HG03175 (cell line): ENCODE measurements around the gene LCN10.
"Not testable (repeated sequence)": the region's sequence is repeated elsewhere in the genome, so short reads cannot be mapped to it uniquely, and the experiment has no call there.

Experiments used
- ATAC-seq: cut with Tn5 transposase; IDR thresholded peaks from one replicate; pipeline ENCODE4 v1.9.1; 2021; ENCODE audit warnings: mild to moderate bottlenecking, moderate library complexity; ENCODE audit not compliant: unreplicated experiment

The LCN10 gene

DNA sequence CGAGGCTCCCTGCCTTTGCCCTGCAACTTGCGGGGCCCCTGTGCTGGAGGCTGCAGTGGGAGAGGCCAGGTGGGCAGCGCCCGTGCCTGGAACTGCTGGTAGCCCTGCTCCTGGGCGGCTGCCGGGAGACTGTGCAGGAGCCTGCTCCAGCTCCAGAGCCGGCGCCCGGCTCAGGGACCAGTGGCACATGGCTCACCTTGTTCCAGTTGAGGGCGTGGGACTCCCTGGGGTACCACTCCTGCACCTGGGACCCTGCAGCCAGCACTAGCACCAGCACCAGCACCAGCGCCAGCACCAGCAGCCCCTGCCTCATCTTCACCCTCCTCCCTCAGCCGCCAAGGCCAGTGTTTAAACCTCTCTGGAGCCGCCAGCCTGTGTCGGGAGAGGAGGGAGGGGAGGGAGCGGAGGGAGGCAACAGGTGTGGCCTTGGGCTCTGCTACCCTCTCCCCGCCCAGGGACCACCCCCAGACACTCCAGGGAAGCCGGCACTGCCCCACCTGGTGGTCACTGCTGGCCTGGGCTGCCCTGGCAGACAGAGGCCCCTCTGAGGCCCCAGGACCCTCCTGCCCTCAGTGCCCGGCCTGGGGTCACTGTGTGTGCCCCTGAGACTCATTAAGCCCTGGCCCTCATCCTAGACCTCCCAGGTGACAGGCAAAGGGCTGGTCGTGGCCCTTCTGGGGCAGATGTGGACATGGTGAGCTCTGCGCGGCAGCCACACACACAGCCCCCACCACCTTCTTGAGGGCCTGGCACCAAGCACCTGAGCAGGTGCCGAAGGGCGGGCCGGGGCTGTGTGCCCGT is at the start of gene LCN10:
Gene LCN10 (minus strand): TSS at position 350 of the 801 bp plus-strand sequence. CDS start 37 bp downstream, at position 313.
- no peak for ATAC-seq

DNA sequence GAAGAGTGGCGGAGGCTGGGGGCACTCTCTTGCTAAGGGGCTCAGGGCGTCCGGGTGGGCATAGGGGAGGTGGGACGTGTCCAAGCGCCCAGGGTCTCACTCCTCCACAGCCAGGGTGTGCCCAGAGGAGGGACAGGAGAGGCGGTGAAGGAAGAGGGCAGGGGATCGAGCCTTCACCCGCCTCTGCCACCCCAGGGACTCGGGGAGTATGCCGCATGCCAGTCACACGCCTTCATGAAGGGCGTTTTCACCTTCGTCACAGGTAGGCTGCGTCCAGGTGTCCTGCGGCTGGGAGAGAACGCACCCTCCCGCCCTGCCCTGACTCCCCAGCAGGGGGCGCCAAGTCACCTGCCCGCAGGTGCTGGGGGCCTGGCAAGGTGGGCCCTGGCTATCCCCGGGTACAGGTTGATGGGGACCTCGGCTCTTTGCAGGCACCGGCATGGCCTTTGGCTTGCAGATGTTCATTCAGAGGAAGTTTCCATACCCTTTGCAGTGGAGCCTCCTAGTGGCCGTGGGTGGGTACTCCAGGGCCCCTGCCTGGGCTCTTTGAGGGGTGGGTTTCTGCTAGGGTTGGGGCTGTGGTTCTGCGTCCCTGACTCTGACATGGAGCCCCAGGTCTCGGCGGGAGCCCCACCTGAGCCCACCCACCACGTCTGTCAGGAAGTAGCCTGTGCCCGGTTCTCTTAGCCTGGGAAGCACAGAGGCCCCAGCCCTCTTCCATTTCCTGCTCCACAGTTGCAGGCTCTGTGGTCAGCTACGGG is 49.0 kb upstream of the LCN10 start:
- ATAC-seq: peak; percentile 6

DNA sequence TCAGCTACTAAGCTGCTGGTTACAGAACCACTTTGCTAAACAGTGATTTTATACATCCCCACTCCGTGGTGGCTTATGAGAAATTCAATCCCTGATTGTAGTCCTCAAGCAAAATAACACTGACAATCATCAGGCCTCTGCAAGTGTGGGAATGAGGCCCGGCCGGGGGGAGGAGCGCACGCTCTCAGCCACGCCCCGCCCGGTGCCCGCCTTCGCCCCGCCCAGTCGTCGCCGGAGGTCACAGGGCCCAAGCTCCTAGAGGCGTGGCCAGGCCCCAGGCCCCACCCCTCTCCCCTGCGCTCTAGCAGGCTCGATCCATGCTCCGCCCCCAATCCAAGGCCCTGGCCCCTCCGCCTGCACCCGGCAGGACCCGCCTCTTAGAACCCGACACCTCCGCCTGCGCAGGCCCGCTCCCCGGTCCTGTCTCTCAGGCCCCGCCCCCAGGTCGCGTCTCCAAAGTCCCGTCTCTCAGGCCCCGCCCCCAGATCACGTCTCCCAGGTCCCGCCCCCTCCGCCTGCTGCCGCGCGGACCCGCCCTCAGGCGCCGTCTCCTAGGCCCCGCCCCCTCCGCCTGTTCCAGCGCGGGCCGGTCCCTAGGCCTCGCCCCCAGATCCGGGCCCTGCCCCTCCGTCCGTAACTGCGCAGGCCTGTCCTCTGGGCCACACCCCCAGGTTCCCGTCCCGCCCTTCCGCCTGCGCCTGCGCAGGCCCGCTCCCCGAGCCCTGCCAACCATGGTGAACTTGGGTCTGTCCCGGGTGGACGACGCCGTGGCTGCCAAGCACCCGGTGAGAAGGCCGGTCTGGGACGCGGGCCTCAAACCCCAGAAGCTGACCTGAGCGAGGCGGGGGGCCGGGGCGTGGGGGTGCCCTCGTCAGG is 48.1 kb upstream of the LCN10 start, which contains the start of gene TMEM141:
Gene TMEM141 (plus strand): TSS at position 705 of the 876 bp plus-strand sequence. CDS start 27 bp downstream, at position 732.
- peak; percentile 84 for ATAC-seq

DNA sequence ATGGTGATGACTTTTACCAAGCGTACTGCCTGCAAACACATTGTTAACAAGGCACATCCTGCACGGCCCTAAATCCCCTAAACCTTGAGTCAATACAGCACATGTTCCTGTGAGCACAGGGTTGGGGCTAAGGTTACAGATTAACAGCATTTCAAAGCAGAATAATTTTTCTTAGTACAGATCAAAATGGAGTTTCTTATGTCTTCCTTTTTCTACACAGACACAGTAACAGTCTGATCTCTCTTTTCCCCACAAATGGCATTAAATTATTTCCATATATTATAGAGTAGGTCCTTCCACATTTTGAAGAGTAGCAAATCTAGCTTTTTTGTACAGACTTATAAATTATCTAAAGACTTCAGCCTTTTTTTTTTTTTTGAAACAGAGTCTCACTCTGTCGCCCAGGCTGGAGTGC is 46.8 kb upstream of the LCN10 start:
- ATAC-seq: no peak

DNA sequence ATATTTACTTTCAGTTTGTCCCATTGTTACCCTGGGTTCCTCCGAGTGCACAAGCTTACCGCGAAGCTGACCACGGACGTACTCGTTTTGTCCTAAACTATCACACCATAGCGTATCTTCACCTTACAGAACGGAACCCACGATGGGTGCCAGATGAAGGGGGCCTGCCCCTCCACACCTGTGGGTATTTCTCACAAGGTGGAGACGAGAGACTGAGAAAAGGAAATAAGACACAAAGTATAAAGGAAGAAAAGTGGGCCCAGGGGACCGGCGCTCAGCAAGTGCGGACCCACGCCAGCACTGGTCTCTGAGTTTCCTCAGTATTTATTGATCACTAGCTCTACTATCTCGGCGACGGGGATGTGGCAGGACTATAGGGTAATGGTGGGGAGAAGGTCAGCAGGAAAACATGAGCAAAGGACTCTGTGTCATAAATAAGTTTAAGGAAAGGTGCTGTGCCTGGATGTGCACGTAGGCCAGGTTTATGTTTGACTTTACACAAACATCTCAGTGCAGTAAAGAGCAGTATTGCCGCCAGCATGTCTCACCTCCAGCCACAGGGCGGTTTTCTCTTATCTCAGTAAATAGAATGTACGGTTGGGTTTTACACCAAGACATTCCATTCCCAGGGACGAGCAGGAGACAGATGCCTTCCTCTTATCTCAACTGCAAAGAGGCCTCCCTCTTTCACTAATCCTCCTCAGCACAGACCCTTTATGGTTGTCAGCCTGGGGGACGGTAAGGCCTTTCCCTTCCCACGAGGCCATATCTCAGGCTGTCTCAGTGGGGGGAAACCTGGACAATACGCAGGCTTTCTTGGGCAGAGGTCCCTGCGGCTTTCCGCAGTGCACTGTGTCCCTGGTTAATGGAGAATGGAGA is 46.1 kb upstream of the LCN10 start:
- not testable (repeated sequence) for ATAC-seq

DNA sequence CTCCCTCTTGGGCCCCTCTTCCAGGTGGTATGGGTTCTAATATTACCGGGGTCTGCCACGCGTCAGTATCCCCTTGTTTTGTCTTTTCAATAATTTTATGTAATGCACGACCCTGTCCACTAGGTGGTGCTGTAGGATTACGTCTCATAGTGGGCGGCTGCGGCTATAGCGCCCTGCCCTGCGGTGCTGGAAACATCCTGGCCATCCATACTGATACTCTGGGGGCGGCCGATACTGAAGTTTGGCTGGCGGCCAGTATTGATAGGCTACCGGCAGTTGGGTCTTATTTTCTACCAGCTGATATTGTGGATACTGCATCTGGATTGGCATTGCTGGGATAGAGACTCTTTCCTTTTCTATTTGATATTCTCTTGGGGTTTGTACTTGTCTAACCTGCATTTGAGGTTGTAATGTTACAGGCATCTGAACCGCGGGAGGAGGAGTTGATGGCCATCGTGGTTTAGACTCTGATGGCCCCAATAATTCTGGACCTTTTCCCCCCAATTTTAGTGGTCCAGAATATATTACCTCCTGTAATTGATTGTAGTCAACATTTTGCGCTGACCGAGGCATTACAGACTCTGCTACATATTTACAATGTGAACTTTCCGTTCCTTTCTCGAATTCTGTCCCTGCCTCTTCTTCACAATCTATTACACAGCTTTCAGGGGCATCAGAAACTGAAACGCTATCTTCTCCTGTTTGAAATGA is 45.1 kb upstream of the LCN10 start:
- ATAC-seq: no peak

DNA sequence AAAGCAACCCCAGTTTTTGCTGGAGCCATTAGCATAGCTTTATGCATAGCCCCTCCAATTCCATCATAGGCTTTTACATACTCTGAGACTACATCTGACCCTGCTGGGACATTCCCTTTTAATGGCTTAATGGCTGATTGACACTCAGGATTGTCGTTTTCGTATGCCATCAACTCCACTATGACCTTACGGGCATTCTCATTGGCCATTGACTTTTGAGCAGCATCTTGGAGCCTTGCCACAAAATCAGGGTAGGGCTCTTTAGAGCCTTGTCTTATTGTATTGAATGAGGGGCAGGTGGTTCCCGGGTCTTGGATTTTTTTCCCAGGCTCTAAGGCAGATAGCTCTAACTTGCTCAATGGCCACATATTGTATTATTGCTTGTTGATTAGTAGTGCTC is 44.2 kb upstream of the LCN10 start:
- not testable (repeated sequence) for ATAC-seq

DNA sequence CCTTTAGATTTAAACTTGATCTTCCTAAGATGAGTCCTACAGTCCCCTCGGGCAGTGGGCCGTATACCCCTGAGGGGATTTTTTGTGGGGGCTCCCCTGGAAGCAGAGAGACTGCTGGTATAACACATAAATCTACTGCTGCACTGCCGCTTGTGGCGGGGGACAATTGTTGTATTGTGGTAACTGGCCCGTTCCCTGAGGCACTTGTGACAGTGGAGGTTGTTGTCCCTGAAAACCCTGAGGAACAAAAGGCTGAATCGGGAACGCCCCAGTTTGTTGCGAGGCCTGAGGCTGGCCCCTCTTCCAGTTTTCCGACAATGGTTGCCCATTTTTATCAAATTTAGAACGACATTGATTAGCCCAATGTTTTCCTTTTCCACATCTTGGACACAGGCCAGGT is 43.7 kb upstream of the LCN10 start:
- no peak for ATAC-seq

DNA sequence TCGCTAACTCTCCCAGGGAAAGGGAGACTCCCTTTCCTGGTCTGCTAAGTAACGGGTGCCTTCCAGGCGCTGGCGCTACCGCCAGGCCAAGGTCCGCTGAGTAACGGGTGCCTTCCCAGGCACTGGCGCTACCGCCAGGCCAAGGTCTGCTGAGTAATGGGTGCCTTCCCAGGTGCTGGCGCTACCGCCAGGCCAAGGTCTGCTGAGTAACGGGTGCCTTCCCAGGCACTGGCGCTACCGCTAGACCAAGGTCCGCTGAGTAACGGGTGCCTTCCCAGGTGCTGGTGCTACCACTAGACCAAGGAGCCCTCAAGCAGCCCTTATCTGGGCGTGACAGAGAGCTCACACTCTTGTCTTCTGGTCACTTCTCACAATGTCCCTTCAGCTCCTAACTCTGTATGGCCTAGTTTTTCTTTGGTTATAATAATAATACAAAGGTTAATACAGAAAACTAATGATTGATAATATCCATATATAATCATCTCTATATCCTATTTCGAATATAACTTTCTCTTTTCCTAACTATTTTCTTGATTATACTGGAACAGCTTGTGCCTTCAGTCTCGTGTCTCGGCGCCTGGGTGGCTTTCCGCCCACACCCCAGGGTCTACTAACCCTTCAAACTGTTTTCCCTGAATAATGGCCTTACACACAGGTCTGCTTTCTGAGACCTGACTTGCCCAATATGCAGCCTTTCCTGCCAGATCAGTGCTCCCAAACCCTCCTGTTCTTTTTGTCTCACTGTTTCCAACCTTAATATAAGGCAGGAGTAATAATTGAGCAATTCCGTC is 43.0 kb upstream of the LCN10 start:
- ATAC-seq: not testable (repeated sequence)

DNA sequence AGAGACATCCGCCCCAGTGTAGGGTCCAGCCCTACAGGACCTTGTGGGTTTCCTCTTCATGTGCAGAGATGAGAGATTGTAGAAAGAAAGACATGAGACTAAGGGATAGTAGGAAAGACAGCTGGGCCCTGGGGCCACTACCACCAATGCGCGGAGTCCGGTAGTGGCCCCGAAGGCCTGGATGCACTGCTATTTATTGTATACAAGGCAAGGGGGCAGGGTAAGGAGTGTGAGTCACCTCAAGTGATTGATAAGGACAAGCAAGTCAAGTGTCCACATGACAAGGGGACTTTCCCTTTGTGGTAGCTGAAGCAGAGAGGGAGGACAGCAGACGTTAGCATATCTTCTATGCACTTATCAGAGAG is 42.2 kb upstream of the LCN10 start:
- no peak for ATAC-seq

DNA sequence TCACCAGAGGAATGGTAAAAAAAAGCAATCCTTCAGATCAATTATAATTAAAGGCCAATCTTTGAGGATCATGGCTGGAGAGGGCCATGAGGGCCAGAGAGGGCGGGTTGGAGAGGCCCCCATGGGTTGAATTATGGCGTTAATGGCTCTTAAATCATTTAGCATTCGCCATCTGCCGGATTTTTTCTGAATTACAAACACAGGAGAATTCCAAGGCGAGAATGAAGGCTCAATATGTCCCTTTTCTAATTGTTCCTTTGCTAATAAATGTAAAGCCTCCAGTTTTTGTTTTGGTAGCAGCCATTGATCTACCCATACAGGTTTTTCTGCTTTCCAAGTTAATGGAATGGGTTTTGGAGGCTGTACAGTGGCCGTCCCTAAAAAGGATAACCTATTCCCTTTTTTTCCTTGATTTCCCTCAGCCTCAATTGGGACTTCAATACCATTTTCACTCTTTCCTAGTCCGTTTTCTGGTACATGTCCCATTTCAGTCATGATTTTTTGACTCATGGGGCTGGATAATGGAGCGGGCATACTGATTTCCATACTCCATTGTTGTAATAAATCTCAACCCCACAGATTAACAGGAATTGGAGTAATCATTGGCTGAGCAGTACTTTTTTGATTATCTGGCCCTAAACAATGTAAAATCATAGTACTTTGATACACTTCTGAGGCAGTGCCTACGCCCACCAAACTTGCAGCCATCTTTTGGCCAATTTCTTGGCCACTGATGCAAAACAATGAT is 41.7 kb upstream of the LCN10 start:
- ATAC-seq: no peak

DNA sequence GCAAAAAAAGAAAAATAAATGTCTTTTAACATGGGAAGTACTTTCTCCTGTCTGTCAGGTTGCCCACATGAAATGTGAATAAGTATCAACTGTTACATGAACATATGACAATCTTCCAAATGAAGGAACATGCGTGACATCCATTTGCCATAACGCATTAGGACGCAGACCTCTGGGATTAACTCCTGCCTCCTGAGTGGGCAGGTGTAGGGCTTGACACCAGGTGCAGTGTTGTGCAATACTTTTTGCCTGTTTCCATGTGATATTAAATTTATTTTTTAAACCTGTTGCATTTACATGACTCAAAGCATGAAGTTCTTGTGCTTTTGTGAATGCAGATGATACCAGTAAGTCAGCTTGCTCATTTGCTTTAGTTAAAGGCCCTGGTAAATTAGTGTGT is 39.7 kb upstream of the LCN10 start:
- no peak for ATAC-seq

DNA sequence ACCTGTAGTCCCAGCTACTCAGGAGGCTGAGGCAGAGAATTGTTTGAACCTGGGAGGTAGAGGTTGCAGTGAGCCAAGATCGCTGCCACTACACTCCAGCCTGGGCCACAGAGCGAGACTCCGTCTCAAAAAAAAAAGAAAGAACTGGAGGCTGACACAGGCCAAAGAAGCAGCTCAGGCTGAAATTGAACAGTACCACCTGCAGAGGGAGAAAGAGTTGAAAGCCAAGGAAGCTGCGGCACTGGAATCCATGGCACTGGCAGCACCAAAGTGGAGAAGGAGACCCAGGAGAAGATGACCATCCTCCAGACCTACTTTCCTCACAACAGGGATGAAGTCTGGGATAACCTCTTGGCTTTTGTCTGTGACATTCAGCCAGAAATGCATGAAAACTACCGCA is 37.1 kb upstream of the LCN10 start:
- ATAC-seq: no peak

DNA sequence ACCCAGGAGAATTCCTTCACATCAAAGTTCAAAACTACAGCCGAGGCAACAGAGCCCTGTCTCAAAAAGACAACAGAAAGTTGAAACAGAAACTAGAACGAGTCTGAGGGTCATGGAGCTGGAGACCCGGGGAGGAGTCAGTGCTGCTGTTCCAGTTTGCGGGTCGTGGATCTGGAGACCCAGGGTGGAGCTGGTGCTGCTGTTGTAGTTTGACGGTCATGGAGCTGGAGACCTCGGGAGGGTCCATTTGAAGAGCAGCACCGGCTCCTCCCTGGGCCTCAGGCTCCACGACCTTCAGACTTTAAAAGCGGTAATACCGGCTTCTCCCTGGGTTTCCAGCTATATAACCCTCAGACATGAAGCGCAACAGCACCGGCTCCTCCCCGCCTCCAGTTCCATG is 34.6 kb upstream of the LCN10 start:
- ATAC-seq: no peak

DNA sequence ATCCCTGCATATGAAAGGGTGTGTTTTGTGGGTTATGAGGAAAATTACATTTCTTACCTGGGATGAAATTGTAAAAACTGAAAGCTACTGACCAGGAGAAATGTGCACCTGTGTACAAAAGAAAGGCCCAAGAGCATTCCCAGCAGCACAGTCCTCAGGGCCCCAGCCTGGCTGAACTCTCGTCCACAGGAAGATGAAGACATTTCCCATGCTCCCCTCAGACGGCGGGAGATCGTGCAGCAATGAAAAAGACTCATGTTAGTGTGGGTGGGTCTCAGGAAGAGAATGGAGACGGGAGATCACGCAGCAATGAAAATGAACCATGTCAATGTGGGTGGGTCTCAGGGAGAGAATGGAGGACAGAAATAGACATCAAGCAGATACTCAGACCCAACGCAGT is 34.2 kb upstream of the LCN10 start:
- no peak for ATAC-seq

DNA sequence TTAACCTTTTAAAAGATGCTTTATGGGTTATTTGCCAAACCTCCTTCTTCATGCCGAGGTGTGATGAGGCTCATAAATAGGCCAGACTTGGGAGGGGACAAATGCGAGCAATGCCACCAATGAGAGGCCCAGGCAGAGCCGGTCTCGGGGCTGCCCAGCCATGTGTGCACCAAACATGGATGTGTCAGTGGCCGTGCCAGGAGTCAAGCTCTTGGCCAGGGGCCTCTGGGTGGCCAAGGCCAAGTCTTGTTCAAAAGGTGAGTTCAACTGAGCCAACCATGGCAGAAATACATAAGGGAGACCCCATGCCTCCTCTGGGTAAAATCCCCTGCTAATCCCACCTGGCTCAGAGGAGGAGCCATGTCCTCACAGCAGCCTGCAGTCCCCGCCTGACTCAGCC is 32.5 kb upstream of the LCN10 start:
- no peak for ATAC-seq

DNA sequence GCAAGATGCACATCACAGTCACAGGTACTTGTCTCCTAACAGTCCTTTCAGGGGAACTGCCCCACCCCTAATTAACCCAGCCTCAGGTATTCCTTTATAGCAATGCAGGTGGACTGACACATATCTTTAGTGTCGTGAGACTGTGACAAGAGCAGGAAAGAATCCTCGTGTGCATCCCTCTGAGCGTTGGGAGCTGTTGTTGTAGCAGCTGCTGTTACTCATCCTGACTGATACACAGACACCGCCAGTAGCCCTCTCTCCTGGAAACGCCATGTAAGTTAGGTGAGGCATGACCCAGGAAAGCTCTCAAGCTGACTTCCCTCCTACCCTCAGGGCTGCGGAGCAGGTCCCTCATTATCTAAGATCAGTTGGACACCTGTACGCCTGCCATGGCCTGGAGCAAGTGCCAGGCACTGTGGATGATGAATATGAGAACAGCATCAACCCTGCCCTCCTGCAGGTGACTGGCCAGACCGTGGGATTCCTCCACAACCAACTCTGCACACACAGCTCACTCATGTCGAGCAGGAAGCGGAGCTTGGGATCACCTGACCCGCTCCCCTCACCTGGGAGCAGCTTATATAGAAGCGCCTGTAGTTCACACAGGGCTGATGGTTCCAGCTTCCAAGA is 31.8 kb upstream of the LCN10 start:
- ATAC-seq: no peak
